HCT116 (cell line): ENCODE data around the gene MYO1F. TPM values are rescaled to one million over a fixed set of nuclear protein-coding genes. Genes with fewer than 3 reads are reported as not detected.

Experiments used
- ATAC-seq: fragments of 200-7000 bp; cut with Tn5 transposase; 2 replicates; pipeline ENCODE4 v1.9.1; 2020; ENCODE audit warnings: mild to moderate bottlenecking, moderate library complexity
- BruUV-seq: library from RNA; stranded (reverse); fragments of 400-500 nt; replicated peaks from 2 replicates; lab custom pipeline; 2021; lab: Mats Ljungman, UMichigan
- CTCF ChIA-PET: fragments of 300-600 bp; sonication (Branson Sonifier 250); formaldehyde crosslinking; loops from one replicate; lab custom pipeline; 2021; ENCODE audit warnings: antibody characterized with exemption; lab: Charles Lee
- POLR2A ChIA-PET: fragments of 300-600, 350-600 bp; sonication (Branson Sonifier 250); formaldehyde crosslinking; loops from one replicate; lab custom pipeline; 2021; ENCODE audit warnings: antibody characterized with exemption; lab: Charles Lee
- RAD21 ChIA-PET, 2 experiments: fragments of 300-600 bp; sonication (Branson Sonifier 250); formaldehyde crosslinking; loops; one replicate each; lab custom pipeline; 2023; ENCODE audit warnings: low total read pairs in 2 of 2; ENCODE audit not compliant: uncharacterized antibody in 2 of 2, unreplicated experiment in 2 of 2, low non-redundant PET in 1 of 2; lab: Charles Lee
- DNase-seq: peaks from one replicate; pipeline ENCODE4 v3.0.0-alpha.2; 2010; ENCODE audit warnings: low read depth, low spot score
- H2AFZ ChIP-seq: fragments of 200-600 bp; shearing (Covaris generic), sonication (generic); 2 replicates; pipeline ENCODE4 v1.6.1; 2017; ENCODE audit warnings: low read depth, mixed run types, mixed read lengths, antibody characterized with exemption, low read length; ENCODE audit not compliant: poor library complexity, severe bottlenecking
- H3K27ac ChIP-seq: 2 replicates; pipeline ENCODE4 v1.5.1; 2012; ENCODE audit warnings: low read depth, low read length
- H3K27me3 ChIP-seq: fragments of 200-600 bp; sonication (generic); 2 replicates; pipeline ENCODE4 v1.6.1; 2016; ENCODE audit warnings: mixed run types, low read length, mixed read lengths; ENCODE audit not compliant: insufficient read depth
- H3K36me3 ChIP-seq, 2 experiments: fragments of 200-500 bp in 1 of 2; fragments of 200-600 bp in 1 of 2; sonication (Bioruptor generic) in 1 of 2; sonication (generic) in 1 of 2; 2 replicates each; pipeline versions ENCODE4 v1.5.1 to v1.6.1; 2014 to 2016; ENCODE audit warnings: low read length in 2 of 2, inconsistent platforms in 1 of 2, mixed read lengths in 1 of 2, mixed run types in 1 of 2; ENCODE audit not compliant: insufficient read depth in 2 of 2, control insufficient read depth in 1 of 2
- H3K4me1 ChIP-seq, 2 experiments: fragments of 200-600 bp in 1 of 2; sonication (generic) in 1 of 2; 2 replicates each; pipeline versions ENCODE4 v1.5.1 to v1.6.1; 2012 to 2017; ENCODE audit warnings: low read length in 2 of 2, inconsistent platforms in 1 of 2, mild to moderate bottlenecking in 1 of 2, mixed read lengths in 1 of 2, mixed run types in 1 of 2, moderate library complexity in 1 of 2; ENCODE audit not compliant: insufficient read depth in 2 of 2, control insufficient read depth in 1 of 2
- H3K4me2 ChIP-seq: fragments of 200-600 bp; sonication (generic); 2 replicates; pipeline ENCODE4 v1.6.1; 2017; ENCODE audit warnings: mixed run types, low read length, mixed read lengths
- H3K4me3 ChIP-seq, 2 experiments: fragments of 200-600 bp in 1 of 2; sonication (generic) in 1 of 2; replicated peaks in 1 of 2; 2 replicates each; pipeline ENCODE4 v1.5.1; 2011 to 2016; ENCODE audit warnings: low read length in 2 of 2, control low read depth in 1 of 2, low read depth in 1 of 2, mild to moderate bottlenecking in 1 of 2, mixed read lengths in 1 of 2, mixed run types in 1 of 2
- H3K79me2 ChIP-seq: fragments of 200-600 bp; sonication (generic); 2 replicates; pipeline ENCODE4 v1.6.1; 2017; ENCODE audit warnings: mild to moderate bottlenecking, mixed run types, low read length, moderate library complexity, mixed read lengths; ENCODE audit not compliant: insufficient read depth
- H3K9ac ChIP-seq: fragments of 200-600 bp; sonication (generic); 2 replicates; pipeline ENCODE4 v1.6.1; 2016; ENCODE audit warnings: low read length, mixed read lengths
- H3K9me2 ChIP-seq: fragments of 200-600 bp; sonication (generic), shearing (Covaris generic); 2 replicates; pipeline ENCODE4 v1.6.1; 2017; ENCODE audit warnings: mixed run types, mild to moderate bottlenecking, moderate library complexity; ENCODE audit not compliant: insufficient read depth
- H3K9me3 ChIP-seq, 2 experiments: fragments of 200-500 bp in 1 of 2; fragments of 200-600 bp in 1 of 2; sonication (Bioruptor generic) in 1 of 2; sonication (generic) in 1 of 2; 2 replicates each; pipeline ENCODE4 v1.6.1; 2014 to 2017; ENCODE audit warnings: low read length in 2 of 2, mixed read lengths in 2 of 2, inconsistent platforms in 1 of 2, low read depth in 1 of 2, mild to moderate bottlenecking in 1 of 2, mixed run types in 1 of 2, moderate library complexity in 1 of 2; ENCODE audit not compliant: control insufficient read depth in 1 of 2, insufficient read depth in 1 of 2
- H4K20me1 ChIP-seq: fragments of 200-600 bp; sonication (generic), shearing (Covaris generic); 2 replicates; pipeline ENCODE4 v1.6.1; 2017; ENCODE audit warnings: mixed run types, mild to moderate bottlenecking, moderate library complexity; ENCODE audit not compliant: insufficient read depth
- CBX3 ChIP-seq: IDR thresholded peaks from 2 replicates; pipeline ENCODE4 v1.6.1; 2012; ENCODE audit warnings: low read depth
- REST ChIP-seq: IDR thresholded peaks from 2 replicates; pipeline ENCODE4 v1.6.1; 2012; ENCODE audit warnings: low read depth
- SIN3A ChIP-seq: IDR thresholded peaks from 2 replicates; pipeline ENCODE4 v1.6.1; 2012; ENCODE audit warnings: low read depth
- TCF7L2 ChIP-seq: IDR thresholded peaks from 2 replicates; pipeline ENCODE4 v1.7.0; 2011; ENCODE audit warnings: borderline replicate concordance, inconsistent platforms; ENCODE audit not compliant: insufficient read depth, insufficient read length; ENCODE audit errors: extremely low read depth
- intact Hi-C: fragments of 100-400 bp; cut with micrococcal nuclease; formaldehyde crosslinking; loops from 2 replicates; pipeline ENCODE4 v1.10.0; 2022
- total RNA-seq: library from RNA; stranded (reverse); gene quantifications from one replicate; pipeline ENCODE4 v1.2.1, GENCODE V29; 2021; ENCODE audit not compliant: unreplicated experiment

MYO1F gene
- total RNA-seq, 1 experiment from 2014 or later, result 0.39 TPM

DNA sequence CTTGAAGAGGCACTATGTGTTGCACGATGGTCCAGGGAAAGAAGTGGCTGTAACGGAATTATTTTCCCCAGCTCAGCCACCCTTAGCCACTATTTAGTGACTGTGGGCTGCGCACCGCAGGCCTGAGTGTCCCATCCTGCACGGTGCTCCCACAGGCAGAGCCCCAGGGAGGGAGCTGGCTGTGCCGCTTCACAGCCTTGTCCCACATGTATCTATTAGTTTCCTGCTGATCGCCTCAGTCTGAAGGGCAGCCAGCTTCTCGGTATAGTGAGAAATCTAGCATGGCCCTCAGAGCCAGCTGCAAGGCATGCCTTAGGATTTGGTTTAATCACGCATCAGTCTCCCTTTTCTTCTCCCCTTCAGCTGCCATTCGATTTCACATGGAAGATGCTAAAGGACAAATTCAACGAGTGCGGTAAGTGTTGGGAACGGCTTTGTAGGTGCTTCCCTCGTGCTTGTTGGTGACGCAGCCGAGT, 90.5 kb downstream of the MYO1F start:
- H3K4me3 ChIP-seq, result no peak overlapping the region
- H3K9ac ChIP-seq, result no peak overlapping the region
- no peak overlapping the region for H3K27ac ChIP-seq
- no peak overlapping the region for H2AFZ ChIP-seq
- CTCF ChIA-PET, result no interaction called here
- H3K27me3 ChIP-seq, result no peaks in the 10 kb centered on the region
- intact Hi-C loops, result no loop called here
- no peaks in the 10 kb centered on the region for H3K4me1 ChIP-seq
- DNase-seq, result no peak
- peaks cover 28 to 38% of the 10 kb centered on the region in 2 experiments for H3K36me3 ChIP-seq
- peaks cover 39% of the 10 kb centered on the region for H3K79me2 ChIP-seq
- no peak for TF ChIP-seq TCF7L2
- no peak for TF ChIP-seq CBX3
- no peak for TF ChIP-seq SIN3A
- no peak for TF ChIP-seq REST
- TF ChIP-seq, all 23 proteins: peak for 0
- RAD21 ChIA-PET, result no interaction called here
- POLR2A ChIA-PET, result no interaction called here
- Histone ChIP-seq H4K20me1 (no peaks in the 10 kb centered on the region), H3K9me3 (no peaks in the 10 kb centered on the region), H3K9me2 (no peaks in the 10 kb centered on the region), H3K4me2 (no peak overlapping the region)
- no TSS peak for BruUV-seq
- no peak for ATAC-seq
